Adrenal gland (tissue), 12 donors: ENCODE results near the gene GYG2. TPM values are rescaled to one million over a fixed set of nuclear protein-coding genes. Genes with fewer than 3 reads are reported as not detected.

Experiments
- DNase-seq, 7 donors: peaks; one replicate each; pipeline ENCODE4 v3.0.0-alpha.2; 2019 to 2020
- H3K27ac ChIP-seq, 5 donors: fragments of 200-600 bp; sonication (generic) in 4 of 5; 1 replicate in 3 of 5; 2 replicates in 2 of 5; pipeline versions ENCODE4 v1.5.1 to v1.8.0; 2016 to 2020; ENCODE audit warnings: mild to moderate bottlenecking in 1 of 5
- H3K27me3 ChIP-seq: fragments of 200-600 bp; 2 replicates; pipeline ENCODE4 v1.8.0; 2021
- H3K36me3 ChIP-seq, 2 donors: fragments of 200-600 bp; replicated peaks in 1 of 2; 1 replicate in 1 of 2; 2 replicates in 1 of 2; pipeline versions ENCODE4 v1.5.1 to v1.8.0; 2018 to 2022
- H3K4me1 ChIP-seq, 2 donors: fragments of 200-600 bp; replicated peaks in 1 of 2; 1 replicate in 1 of 2; 2 replicates in 1 of 2; pipeline versions ENCODE4 v1.5.1 to v1.8.0; 2018 to 2021
- H3K4me3 ChIP-seq, 4 donors: fragments of 200-600 bp; sonication (generic) in 3 of 4; one replicate each; pipeline ENCODE4 v1.5.1; 2016 to 2018
- H3K9me3 ChIP-seq, 3 donors: fragments of 200-600 bp; sonication (generic) in 1 of 3; replicated peaks in 1 of 3; 1 replicate in 2 of 3; 2 replicates in 1 of 3; pipeline versions ENCODE4 v1.5.1 to v1.8.0; 2016 to 2021
- POLR2A ChIP-seq, 2 donors: fragments of 450-650 bp; IDR thresholded peaks; one replicate each; pipeline ENCODE4 v1.6.1; 2017; ENCODE audit warnings: antibody characterized with exemption in 2 of 2, mild to moderate bottlenecking in 2 of 2, moderate library complexity in 1 of 2
- WGBS, 4 donors: extraction: QIAGEN DNeasy Blood & Tissue Kit in 2 of 4; methylation state at CpG; one replicate each; pipeline versions ENCODE4 v1.1.5 to v1.1.7; 2013 to 2017; 5-methylcytosine and 5-hydroxymethylcytosine counted together
- intact Hi-C, 2 donors: fragments of 100-400 bp; cut with DNase I; formaldehyde crosslinking; loops; one replicate each; pipeline versions ENCODE4 v1.14.1 to v1.15.0; 2022 to 2023
- polyA plus RNA-seq, 3 donors: library from polyadenylated mRNA; stranded (reverse); fragments of 200-250 nt in 2 of 3; fragments of 350-450 nt in 1 of 3; fragmentation: Illumina TruSeq in 1 of 3; extraction: RNeasy Lipid Tissue Mini Kit (QIAGEN cat#74804) in 1 of 3; gene quantifications; one replicate each; pipeline ENCODE4 v1.2.3, GENCODE V29; 2013 to 2014
- total RNA-seq, 9 donors: library from RNA; depleted of rRNA in 4 of 9; stranded (reverse); fragments of >200 nt in 4 of 9; fragments of 120-200 nt in 1 of 9; fragmentation: NEBNext Ultra II Directional in 1 of 9; extraction: Animal tissue kit (Norgen Biotek cat#: 25700) in 1 of 9; gene quantifications; one replicate each; pipeline versions ENCODE4 v1.1.0 to v1.2.4, GENCODE V29; 2013 to 2023
- TF ChIP-seq, protein P1 (sequence below), 6 experiments: fragments of 450-650 bp in 4 of 6; fragments of 200-600 bp in 2 of 6; sonication (generic) in 1 of 6; IDR thresholded peaks; 1 replicate in 5 of 6; 2 replicates in 1 of 6; pipeline versions ENCODE4 v1.5.1 to v1.8.0; 2016 to 2021; ENCODE audit warnings: antibody characterized with exemption in 6 of 6, mild to moderate bottlenecking in 2 of 6, moderate library complexity in 1 of 6
- donor health status: healthy with polysubstance abuse.
- donor health status: Bipolar disorder and iron deficiency.
- donor health status: DM: yes; HTN: yes; CAD: no.
- donor health status: DM: no; HTN: no; CAD: no.
- donor health status: DM: no; HTN: no; CAD: no.
- donor health status: DM: yes; HTN: yes; CAD: no.

GYG2 gene
- total and polyA plus RNA-seq, 12 donors: 0.26 to 13.4 (median 2.3) TPM

DNA sequence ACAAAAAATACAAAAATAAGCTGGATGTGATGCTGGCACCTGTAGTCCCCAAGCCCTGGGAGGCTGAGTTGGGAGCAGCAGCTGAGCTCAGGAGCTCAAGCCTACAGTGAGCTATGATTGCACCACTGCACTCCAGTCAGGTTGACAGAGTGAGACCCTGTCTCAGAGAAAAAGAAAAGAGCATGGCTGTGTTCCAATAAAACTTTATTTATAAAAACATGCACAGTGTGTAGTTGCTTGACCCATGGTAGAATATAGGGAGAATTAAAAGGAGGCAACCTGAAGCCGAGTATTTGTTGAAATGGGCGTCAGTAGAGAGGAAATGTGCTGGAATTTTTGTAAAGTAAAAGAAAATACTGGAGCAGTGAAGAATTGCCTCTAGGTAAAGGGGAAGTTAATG is 27.0 kb downstream of the GYG2 start:
- no peak for TF ChIP-seq POLR2A (IDR thresholded peaks at IDR 0.05)
- TF ChIP-seq, protein P1, sequence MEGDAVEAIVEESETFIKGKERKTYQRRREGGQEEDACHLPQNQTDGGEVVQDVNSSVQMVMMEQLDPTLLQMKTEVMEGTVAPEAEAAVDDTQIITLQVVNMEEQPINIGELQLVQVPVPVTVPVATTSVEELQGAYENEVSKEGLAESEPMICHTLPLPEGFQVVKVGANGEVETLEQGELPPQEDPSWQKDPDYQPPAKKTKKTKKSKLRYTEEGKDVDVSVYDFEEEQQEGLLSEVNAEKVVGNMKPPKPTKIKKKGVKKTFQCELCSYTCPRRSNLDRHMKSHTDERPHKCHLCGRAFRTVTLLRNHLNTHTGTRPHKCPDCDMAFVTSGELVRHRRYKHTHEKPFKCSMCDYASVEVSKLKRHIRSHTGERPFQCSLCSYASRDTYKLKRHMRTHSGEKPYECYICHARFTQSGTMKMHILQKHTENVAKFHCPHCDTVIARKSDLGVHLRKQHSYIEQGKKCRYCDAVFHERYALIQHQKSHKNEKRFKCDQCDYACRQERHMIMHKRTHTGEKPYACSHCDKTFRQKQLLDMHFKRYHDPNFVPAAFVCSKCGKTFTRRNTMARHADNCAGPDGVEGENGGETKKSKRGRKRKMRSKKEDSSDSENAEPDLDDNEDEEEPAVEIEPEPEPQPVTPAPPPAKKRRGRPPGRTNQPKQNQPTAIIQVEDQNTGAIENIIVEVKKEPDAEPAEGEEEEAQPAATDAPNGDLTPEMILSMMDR (IDR thresholded peaks at IDR 0.05): no peak
- Histone ChIP-seq H3K4me3 (no peak overlapping the region), H3K36me3 (no peaks in the 10 kb centered on the region), H3K27me3 (no peaks in the 10 kb centered on the region), H3K9me3 (no peaks in the 10 kb centered on the region), H3K27ac (no peak overlapping the region), H3K4me1 (no peaks in the 10 kb centered on the region)
- WGBS, 4 donors: 88 to 91% (median 90%) methylated on average over 2 of the region's 2 CpGs
- intact Hi-C loops: no loop called here
- DNase-seq: no peak

DNA sequence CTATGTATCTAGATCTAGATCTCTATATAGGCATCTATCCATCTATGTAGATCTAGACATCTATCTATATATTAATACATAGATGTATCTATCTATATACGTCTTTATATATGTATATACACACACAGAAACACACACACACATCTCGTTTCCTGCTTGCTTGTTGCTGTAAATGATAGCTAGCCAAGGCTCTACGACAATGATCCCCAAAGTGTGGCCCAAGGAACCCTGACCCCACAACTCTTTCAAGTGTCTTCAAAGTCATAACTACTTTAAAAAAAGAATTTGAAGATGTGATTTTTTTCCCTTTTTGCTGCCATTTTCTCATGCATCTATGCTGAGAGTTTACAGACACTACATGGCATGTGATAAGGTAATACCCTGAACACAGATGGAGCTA is 28.8 kb downstream of the GYG2 start:
- TF ChIP-seq POLR2A (IDR thresholded peaks at IDR 0.05): no peak
- Histone ChIP-seq H3K27me3 (no peaks in the 10 kb centered on the region), H3K27ac (no peak overlapping the region), H3K4me1 (no peaks in the 10 kb centered on the region), H3K4me3 (no peak overlapping the region), H3K36me3 (no peaks in the 10 kb centered on the region), H3K9me3 (no peaks in the 10 kb centered on the region)
- intact Hi-C loops: no loop called here
- DNase-seq: no peak
- WGBS, 4 donors: 78 to 87% (median 83%) methylated on average over 3 of the region's 3 CpGs

DNA sequence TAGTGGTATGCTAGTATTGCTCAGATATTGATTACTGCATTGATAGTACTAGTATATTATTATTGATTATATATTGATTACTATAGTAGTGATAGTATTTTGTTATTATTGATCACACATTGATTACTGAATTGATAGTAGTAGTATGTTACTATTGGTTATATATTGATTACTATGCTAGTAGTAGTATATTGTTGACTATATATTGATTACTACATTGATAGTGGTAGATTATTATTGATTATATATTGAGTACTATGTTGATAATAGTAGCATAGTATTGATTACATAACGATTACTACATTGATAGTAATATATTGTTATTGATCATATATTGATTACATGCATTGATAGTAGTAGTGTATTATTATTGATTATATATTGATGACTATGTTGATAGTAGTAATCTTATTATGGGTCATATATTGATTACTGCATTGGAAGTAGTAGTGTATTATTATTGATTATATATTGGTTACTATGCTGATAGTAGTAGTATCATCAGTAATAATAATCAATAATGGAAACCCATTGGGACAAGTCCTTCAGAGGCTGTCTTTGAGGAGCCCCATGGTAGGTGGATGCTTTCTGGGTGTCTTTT is 30.6 kb downstream of the GYG2 start:
- no peak for DNase-seq
- no peak overlapping the region for H3K4me3 ChIP-seq
- 55 to 90% (median 77%) methylated on average over 1 of the region's 1 CpG for WGBS, 4 donors
- H3K27me3 ChIP-seq: no peaks in the 10 kb centered on the region
- H3K4me1 ChIP-seq: no peaks in the 10 kb centered on the region
- H3K36me3 ChIP-seq: no peaks in the 10 kb centered on the region
- TF ChIP-seq, protein P1 (IDR thresholded peaks at IDR 0.05): no peak
- no peak for TF ChIP-seq POLR2A (IDR thresholded peaks at IDR 0.05)
- no peak overlapping the region for H3K27ac ChIP-seq
- no peaks in the 10 kb centered on the region for H3K9me3 ChIP-seq
- intact Hi-C loops: no loop called here

DNA sequence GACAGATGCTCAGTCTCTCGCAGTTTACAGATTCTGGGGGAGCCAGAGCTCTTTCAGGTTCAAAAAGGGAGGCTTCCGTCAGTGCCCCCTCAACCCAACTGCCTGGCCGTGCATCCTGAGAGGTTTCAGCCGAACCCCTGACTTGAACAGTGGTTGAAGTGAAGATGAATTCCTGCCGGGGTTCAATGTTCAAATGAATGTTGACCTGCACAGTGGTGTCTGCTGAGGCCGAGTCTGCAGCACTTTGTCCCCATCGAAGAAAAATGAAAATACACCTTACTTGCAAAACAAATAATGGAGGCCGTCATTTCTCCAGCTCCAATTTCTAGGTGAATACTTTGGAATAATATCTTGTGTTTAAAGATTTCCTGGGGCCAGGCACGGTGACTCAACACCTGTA is 33.7 kb downstream of the GYG2 start:
- TF ChIP-seq POLR2A (IDR thresholded peaks at IDR 0.05): no peak
- TF ChIP-seq, protein P1 (IDR thresholded peaks at IDR 0.05): no peak
- intact Hi-C loops: no loop called here
- WGBS, 4 donors: 62 to 94% (median 83%) methylated on average over 5 to 9 of the region's 9 CpGs

DNA sequence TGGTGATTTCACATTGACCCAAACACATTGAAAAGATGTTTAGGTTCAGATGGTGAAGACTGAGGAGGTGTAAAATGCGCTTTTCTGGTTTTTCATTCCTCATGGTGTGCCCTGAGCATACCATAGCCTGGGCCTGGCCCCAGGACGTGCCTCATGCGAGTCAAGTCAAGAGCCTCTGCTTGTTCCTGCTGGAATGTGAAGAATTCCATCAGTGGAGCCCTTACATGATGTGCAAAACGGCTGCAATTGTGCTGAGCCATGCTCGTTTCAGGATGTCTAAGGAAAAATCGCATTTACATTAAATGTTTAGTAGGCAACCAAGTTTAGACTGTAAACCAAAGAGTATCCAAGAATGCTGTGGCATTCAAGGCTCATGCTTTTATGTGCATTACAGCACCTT is 34.9 kb downstream of the GYG2 start:
- Histone ChIP-seq H3K9me3 (no peaks in the 10 kb centered on the region), H3K27me3 (no peaks in the 10 kb centered on the region), H3K27ac (no peak overlapping the region), H3K4me1 (no peaks in the 10 kb centered on the region), H3K36me3 (no peaks in the 10 kb centered on the region), H3K4me3 (no peak overlapping the region)
- intact Hi-C loops: no loop called here
- TF ChIP-seq POLR2A (IDR thresholded peaks at IDR 0.05): no peak
- TF ChIP-seq, protein P1 (IDR thresholded peaks at IDR 0.05): no peak
- WGBS, 4 donors: 55 to 76% (median 64%) methylated on average over 5 to 6 of the region's 6 CpGs
- DNase-seq: no peak

More for the DNA sequence above, 33.7 kb downstream of the GYG2 start:
- H3K9me3 ChIP-seq: no peaks in the 10 kb centered on the region
- H3K27me3 ChIP-seq: no peaks in the 10 kb centered on the region
- H3K4me1 ChIP-seq: no peaks in the 10 kb centered on the region
- no peak overlapping the region for H3K4me3 ChIP-seq
- H3K27ac ChIP-seq: no peak overlapping the region
- H3K36me3 ChIP-seq: no peaks in the 10 kb centered on the region
- no peak for DNase-seq
